ENCODE data around the gene CYB5D1.

Gene CYB5D1, protein sequence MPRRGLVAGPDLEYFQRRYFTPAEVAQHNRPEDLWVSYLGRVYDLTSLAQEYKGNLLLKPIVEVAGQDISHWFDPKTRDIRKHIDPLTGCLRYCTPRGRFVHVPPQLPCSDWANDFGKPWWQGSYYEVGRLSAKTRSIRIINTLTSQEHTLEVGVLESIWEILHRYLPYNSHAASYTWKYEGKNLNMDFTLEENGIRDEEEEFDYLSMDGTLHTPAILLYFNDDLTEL

DNA sequence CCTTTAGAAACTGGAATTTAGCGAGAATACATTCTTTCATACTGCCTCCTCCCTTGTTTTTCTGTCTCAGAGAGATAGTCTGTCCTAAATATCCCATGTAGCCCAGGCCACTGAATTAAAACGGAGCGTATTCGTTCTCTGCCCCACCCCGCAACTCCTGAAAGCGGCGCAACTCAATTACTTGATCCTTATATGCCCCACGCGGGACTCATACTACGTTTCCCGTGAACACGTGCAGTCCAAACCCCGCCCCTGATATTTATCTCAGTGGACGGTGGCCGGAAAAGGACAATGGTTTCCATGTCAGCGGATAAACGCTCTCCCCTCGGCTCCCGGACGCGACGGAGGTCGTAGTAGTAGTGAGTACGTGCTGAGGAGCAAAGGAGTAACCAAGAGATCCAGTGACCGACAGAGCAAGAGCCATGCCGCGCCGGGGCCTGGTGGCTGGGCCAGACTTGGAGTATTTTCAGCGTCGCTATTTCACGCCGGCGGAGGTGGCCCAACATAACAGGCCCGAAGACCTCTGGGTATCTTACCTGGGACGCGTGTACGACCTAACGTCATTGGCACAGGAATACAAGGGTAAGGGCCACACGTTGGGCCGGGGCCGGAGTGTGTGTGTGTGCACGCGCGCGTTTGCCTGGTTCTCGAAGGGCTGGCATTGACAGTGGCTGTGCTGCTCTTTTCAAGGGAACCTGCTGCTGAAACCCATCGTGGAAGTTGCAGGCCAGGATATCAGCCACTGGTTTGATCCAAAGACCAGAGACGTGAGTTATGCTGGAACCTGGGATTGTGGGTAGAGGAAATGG, at the start of gene CYB5D1:
TSS of gene CYB5D1 (plus strand) at position 291 of the 809 bp plus-strand sequence. CDS start at position 423, 132 bp downstream.
- peak; percentile 90 for DNase-seq (ENCODE audit: low read depth)

DNA sequence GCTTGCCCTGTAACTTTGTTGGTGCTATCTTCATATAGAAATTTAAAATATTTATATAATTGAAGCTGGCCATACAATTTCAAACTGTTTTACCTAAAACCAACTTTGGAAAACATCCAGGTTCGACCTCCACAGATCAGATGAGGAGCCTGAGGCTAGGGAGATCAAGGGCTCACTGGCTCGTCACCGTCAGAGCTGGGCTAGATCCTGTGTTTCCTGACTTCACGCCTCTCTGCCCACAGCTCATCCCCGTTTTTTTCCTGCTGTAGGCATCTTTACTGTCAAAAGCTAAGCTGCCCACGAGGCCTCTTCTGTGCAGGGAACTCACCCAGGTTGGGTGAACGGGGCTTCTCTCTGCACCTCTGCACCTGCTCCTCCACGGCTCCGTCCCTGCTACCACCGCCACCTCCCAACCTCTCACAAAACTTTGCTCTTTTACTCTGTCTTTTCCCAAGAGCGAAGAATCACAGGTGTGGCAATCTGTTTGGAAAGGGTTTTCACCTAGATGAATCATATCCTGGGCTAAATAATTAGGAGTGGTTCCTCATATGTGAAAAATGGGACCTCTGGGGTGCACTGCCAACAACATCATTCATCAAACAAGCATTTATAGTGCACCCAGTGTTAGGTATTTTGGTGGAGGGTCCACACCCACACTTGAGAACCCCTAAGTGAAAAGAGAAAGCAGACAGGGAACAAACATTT, 48.6 kb upstream of the CYB5D1 start:
- no peak for DNase-seq (ENCODE audit: low read depth)

DNA sequence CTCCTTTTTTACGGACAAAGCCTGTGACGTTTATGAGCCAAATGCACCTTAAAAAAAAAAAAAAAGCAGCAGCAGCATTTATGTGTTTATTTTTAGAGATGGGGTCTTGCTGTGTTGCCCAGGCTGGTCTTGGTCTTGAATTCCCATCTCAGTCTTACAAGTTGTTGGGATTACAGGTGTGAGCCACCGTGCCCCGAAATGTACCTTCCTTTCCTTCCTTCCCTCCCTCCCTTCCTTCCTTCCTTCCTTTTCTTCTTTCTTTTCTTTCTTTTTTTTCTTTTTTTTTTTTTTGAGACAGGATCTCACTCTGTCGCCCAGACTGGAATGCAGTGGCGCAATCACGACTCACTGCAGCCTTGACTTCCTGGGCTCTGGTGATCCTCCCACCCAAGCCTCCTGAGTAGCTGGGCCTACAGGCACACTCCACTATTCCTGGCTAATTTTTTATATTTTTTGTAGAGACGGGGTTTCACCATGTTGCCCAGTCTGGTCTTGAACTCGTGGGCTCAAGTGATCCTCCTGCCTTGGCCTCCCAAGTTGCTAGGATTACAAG, 47.9 kb upstream of the CYB5D1 start:
- DNase-seq (ENCODE audit: low read depth): peak; percentile 6

DNA sequence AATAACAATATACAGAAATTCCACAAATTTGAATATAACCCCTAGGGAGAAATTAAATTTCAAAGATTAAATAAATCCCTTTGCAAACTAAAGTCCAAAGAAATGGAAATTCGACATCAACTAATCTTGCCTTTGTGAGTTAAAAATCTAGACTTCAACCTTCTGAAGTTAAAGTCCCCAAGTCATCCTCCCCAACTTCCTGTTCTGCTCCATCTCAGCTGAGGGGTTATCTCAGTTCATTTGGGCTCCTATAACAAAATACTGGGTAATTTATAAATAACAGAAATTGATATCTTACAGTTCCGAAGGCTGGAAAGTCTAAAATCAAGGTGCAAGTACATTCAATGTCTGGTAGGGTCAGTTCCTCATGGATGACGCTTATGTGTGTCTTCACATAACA, 46.6 kb upstream of the CYB5D1 start:
- no peak for DNase-seq (ENCODE audit: low read depth)

DNA sequence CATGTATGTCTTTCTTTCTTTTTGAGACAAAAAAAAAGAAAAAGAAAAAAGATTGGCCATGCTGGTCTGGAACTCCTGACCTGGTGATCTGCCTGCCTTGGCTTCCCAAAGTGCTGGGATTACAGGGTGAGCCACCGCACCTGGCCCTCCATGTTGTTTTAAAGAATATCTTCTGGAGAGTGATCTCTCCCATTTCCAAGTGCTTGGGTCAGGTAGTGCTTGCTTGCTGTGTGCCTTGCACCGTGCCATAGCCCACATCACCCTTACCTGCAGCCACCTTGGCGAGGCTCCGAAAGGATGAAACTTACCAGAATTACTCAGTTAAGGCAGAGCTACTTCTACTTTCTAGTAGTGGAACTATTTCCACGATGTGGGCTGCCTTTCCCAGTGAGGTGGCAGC, 42.8 kb upstream of the CYB5D1 start:
- no peak for DNase-seq (ENCODE audit: low read depth)

DNA sequence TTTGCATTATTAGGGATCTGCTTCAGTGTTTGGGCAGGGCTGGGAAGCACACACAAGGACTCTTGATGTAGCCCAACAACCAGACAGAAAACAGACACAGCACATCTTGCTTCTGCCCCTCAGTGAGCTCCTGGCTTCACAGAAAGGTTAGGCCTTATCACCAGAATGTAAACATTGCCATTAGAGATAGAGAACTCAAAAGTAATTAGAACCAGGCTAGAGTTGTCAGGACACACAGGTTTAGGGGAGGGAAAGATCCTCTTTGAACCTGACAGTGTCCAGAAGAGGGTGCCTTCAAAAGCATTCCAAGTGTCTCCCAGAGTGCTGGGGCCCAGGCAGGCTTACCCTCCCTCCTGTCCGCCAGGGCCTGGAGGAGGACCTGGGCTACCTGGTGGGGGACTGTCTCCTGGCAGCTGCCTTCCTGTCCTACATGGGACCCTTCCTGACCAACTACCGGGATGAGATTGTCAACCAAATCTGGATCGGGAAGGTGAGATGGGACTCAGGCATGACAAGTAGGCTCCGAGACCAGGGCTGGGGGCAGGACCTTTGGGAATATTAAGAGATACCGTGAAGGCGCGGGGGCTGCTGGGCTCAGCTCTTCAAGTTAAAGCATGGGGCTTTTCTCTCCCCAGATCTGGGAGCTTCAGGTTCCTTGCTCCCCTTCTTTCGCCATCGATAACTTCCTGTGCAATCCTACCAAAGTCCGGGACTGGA, 40.7 kb upstream of the CYB5D1 start:
- no peak for DNase-seq (ENCODE audit: low read depth)

DNA sequence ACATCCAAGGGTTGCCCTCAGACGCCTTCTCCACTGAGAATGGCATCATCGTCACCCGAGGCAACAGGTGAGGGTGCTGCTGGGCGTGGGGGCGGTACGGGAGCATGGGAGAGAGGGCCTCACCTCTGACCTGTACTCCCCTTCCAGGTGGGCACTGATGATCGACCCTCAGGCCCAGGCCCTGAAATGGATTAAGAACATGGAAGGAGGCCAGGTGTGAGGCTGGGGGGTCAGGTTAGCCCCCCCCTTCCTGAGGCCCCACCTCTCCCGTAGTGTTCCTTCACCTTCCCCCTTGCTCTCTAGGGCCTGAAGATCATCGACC, 40.2 kb upstream of the CYB5D1 start:
- DNase-seq (ENCODE audit: low read depth): no peak

DNA sequence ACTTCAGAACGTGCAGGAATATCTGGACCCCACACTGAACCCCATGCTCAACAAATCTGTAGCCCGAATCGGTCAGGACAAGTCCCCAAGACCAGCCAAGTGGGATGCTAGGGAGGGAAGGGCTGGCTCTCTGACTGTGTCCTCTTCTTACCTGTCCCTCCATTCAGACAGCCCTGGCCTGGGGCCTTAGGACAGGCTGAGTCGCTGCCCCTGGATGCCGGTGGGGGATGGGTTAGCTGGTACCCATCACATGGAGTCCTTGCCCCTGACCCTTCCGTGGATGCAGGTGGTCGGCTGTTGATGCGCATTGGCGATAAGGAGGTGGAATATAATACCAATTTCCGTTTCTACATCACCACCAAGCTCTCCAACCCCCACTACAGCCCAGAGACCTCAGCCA, 39.8 kb upstream of the CYB5D1 start:
- DNase-seq (ENCODE audit: low read depth): no peak

DNA sequence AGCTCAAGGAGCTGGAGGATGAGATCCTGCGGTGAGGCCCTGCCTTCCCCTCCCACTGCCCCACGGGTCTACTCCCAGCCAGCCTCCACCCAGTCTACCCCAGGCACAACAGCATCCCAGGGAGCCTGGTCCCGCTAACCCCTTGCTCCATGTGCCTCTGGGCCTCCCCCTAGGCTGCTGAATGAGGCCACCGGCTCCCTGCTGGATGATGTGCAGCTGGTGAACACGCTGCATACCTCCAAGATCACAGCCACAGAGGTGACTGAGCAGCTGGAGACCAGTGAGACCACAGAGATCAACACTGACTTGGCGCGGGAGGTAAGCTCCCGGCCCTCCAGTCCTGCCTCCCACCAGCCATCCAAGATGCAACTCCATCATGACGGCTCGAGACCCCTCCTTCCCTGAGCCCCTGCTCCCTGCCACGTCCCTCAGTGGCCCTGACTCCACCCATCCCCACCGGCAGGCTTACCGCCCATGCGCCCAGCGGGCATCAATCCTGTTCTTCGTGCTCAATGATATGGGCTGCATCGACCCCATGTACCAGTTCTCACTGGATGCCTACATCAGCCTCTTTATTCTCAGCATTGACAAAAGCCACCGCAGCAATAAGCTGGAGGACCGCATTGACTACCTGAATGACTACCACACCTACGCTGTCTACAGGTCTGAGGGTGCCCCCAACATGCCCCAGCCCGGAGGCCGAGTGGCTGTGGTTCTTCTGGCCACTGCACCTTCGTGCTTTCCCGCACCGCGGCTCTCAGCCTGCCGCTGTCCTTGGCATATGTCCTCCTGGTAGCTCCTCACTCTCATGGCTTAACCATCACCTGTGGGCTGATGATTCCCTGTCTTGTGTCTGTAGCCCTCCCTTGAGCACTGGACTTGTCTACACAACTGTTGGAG, 38.8 kb upstream of the CYB5D1 start:
- DNase-seq (ENCODE audit: low read depth): no peak

DNA sequence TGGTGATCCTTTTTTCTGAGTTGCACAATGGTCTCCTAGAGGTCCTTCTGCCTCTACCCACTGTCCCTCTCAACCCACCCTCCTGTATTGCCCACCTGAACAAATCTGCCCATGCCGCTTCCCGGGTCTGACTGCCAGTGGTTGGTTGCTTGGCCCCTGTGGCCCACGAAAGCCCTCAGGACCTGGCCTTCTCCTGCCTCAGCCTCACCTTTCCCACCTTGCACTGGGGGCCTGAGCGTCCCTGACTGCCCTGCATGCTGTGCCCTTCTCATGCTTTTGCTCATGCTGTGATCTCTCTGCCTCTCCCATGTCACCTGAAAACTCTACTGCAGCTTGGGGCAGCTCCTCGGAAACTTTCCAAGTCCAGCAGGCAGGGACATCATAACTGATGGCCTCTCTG, 37.6 kb upstream of the CYB5D1 start:
- DNase-seq (ENCODE audit: low read depth): no peak

DNA sequence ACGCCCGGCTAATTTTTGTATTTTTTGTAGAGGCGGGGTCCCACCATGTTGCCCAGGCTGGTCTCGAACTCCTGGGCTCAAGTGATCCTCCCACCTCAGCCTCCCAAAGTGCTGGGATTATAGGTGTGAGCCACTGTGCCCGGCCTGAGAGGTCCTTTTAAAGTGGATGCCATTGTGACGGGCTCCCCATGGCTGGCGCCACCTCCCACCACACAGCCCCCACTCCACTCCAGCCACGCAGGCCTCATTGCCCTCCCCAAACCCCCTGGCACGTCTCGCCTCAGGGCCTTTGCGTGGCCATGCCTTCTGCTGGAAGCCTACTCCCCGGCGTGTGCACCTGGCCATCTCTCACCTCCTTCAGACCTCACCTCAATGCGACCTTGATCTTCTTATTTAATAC, 35.7 kb upstream of the CYB5D1 start:
- DNase-seq (ENCODE audit: low read depth): no peak

DNA sequence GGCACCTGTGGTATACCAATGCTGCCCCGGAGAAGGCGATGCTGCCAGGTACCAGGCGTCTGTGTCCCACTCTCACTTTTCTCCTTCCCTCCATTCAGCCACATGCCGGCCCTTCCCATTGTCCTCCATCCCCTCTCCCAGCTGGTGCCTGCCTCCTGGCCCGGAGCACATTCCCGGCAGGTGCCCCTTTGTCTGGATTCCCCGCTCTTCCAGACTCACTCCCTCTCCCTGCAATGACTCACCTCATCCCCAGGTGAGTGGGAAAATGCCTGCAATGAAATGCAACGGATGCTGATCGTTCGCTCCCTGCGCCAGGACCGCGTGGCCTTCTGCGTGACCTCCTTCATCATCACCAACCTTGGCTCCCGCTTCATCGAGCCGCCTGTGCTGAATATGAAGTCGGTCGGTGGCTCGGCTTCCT, 34.2 kb upstream of the CYB5D1 start:
- no peak for DNase-seq (ENCODE audit: low read depth)

DNA sequence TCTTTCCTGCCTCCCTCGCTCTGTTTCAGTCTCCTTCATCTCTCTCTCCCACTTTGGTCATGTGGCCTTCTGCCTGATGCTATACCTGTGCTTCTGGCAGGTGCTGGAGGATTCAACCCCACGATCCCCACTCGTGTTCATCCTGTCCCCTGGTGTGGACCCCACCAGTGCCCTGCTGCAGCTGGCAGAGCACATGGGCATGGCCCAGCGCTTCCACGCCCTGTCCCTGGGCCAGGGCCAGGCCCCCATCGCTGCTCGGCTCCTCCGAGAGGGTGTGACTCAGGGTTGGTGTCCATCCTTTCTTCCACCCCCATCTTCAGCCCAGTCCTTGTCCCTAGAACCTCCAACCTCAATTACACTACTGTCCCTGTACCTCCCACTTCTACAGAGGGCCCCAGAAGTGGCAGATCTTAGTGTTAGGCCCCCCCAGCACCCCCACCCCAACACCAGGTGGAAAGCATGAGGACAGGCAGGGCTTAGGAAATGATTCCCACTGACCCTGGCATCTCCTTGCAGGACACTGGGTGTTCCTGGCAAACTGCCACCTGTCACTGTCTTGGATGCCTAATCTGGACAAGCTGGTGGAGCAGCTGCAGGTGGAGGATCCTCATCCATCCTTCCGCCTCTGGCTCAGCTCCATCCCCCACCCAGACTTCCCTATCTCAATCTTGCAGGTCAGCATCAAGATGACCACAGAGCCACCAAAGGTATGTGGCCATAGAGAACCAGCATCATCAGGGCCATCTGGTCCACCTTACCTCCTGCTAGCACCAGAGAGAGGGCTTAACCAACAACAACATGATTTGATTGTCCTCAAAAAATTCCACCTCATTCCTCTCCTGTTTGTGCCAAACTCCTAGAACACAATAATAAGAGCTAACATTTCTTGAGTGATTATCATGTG, 33.5 kb upstream of the CYB5D1 start:
- no peak for DNase-seq (ENCODE audit: low read depth)

DNA sequence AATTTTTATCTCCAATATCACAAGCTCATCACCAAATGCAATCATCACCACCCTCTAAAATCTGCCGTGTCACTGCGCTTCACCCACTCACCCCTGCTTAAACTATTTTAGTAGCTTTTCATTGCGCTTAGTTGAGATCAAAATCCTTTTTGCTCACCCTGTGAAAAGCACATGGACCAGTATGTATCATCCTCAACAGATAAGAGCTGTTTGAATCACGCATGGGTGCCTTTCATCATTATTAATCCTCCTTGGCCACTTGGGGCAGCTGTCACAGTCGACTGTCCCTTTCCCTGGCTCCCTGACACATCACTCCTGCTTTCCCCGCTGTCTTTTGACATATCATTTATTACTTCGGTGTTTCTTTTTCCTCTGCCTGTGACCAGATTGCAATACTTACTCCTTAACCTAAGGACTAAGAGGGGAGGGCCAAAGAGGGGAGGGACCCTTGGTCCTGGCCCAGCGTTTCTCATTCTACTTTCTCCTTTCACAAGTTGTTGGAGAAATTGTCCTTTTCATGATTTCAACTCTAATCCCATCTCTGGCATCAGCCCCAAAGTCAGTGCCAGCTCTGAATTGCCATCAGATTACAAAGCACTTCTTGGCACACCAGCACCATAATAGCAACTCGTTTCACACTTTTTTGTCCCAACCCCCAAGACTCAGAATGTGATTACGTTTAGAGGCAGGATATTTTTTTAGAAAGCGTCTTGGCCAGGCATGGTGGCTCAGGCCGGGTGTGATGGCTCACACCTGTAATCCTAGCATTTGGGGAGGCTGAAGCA, 32.4 kb upstream of the CYB5D1 start:
- no peak for DNase-seq (ENCODE audit: low read depth)

DNA sequence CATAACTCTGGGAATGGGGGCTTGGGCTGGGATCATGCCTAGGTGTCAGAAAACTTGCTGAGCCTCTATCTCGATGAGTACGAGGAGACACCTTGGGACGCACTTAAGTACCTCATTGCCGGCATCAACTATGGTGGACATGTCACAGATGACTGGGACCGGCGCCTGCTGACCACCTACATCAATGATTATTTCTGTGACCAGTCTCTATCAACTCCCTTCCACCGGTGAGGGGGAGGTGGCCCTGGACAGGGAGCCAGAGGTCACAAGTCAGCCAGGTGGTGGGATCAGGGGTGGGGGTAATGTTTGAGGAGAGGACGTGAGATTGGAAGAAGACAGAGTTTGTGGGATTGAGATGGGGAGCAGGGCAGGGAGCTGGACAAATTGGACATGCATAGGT, 27.2 kb upstream of the CYB5D1 start:
- no peak for DNase-seq (ENCODE audit: low read depth)

DNA sequence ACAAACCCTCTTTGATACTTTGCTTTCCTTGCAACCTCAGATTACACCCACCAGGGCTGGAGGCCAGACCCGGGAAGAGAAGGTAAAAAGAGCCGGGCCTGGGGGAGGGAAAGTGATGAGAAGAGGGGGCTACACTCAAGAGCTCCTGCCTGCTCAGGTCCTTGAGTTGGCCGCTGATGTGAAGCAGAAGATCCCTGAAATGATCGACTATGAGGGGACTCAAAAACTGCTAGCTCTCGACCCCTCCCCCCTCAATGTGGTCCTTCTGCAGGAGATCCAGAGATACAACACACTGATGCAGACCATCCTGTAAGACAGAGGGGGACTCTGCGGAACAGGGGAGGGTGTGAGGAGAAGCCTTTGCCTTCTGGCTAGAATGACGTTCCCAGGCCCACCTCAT, 26.6 kb upstream of the CYB5D1 start:
- no peak for DNase-seq (ENCODE audit: low read depth)

DNA sequence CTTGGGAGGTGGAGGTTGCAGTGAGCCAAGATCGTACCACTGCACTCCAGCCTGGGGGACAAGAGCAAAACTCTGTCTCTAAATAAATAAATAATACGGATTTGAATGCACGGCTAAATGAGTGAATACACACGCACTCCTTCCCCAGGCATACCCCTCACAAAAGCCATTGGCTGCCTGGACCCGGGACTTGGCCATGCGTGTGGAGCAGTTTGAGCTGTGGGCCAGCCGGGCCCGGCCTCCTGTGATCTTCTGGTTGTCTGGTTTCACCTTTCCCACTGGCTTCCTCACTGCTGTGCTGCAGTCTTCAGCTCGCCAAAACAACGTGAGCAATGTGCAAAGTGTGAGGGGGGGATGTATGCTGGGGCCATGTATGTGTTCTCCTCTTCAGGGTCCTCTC, 25.4 kb upstream of the CYB5D1 start:
- no peak for DNase-seq (ENCODE audit: low read depth)

DNA sequence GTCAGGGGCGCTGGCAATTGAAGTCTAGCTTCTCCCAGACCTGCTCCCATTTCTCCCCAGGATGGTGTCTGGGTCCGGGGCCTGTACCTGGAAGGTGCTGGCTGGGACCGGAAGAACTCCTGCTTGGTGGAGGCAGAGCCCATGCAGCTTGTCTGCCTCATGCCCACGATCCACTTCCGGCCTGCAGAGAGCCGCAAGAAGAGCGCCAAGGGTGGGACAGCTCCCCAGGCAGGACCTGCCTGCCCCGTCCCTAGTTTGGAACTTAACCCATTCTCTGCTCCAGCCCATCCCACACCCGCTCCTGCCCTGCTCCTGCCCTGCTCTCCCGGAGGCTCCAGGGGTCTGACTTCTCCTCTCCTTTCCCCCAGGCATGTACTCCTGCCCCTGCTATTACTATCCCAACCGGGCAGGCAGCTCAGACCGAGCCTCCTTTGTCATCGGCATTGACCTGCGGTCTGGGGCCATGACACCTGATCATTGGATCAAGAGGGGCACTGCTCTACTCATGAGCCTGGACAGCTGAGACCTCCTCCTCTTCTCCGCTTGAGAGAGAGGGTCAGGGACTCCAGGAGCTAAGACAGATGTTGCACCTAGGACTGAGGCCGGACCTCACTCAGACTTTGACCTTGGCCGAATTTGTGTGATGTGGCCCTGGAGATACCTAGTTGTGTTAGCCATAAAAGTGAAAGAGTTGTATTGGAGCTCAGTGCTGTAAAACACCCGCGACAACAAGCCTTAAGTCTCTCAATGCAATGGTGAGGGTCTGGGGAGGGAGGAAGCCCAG, 24.6 kb upstream of the CYB5D1 start:
- no peak for DNase-seq (ENCODE audit: low read depth)

Data from stromal cell of bone marrow (primary cell).